K562 treated with DMSO at 1 percent for 24 hours (cell line): Measurements from ENCODE around the gene AMMECR1L. TPM values are rescaled to one million over a fixed set of nuclear protein-coding genes. Genes with fewer than 3 reads are reported as not detected.

Source experiments
- total RNA-seq: library from RNA; unstranded; fragments of 300-600 nt; gene quantifications from 2 replicates; pipeline ENCODE4 v1.2.3, GENCODE V29; 2022; ENCODE audit warnings: low read depth; ENCODE audit not compliant: insufficient read depth

Gene AMMECR1L
- 6.0 and 8.0 TPM in 2 replicates for total RNA-seq

DNA sequence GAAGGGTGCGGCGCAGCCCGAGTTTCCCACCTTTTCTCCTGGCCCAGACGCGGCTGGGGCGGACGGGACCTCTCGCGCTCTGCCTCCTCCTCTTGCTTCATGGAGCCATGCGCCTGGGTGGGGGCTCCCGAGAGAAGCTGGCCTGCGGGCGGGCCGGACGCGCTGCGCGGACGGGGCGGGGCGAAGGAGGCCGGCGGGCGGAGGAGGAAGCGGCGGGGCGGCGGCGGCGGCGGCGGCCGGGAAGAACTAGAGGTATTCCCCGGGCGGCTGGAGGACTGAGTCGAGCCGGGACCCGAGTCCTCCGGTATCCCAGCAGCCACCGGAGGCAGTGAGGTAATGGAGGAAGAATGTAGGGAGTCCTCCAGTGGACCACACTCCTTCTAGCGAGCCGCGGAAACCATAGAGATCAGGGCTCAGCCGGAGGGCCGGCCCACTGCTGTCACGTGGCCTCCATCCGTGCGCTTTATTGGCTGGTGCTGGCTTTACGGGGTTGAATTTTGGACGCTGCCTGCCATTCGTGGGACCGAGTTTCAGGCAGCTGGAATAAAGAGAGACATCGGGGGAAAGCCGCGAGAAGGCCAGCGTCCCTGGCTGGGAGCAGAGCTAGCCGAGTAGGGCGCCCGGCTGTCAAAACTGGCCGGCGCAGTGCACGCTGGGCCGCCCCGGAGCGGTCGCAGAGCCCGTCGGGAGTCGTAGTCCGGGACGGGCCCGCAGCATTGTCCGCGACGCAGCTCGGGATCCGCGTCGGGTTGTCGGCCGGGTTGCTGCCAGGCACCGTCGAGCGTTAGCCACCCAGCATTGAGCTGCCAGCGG is at the start of gene AMMECR1L:
Gene AMMECR1L, minus strand, starts transcription at position 177 of the 813 bp plus-strand sequence. CDS start 11,722 bp downstream, outside the sequence.

Other genes starting within 250 kb of the AMMECR1L start
- not detected in 2 replicates for gene GPR17, start 239.8 kb downstream of the AMMECR1L start, total RNA-seq
- not detected in 2 replicates for gene LIMS2, start 210.4 kb downstream of the AMMECR1L start, total RNA-seq
- gene SFT2D3, start 184.5 kb downstream of the AMMECR1L start, total RNA-seq: 14.0 and 16.1 TPM in 2 replicates
- 15.2 and 17.0 TPM in 2 replicates for gene WDR33, start 74.8 kb downstream of the AMMECR1L start, total RNA-seq
- 22.3 and 22.8 TPM in 2 replicates for gene POLR2D, start 27.8 kb downstream of the AMMECR1L start, total RNA-seq
- gene SAP130, start 142.1 kb upstream of the AMMECR1L start, total RNA-seq: 28.3 and 33.0 TPM in 2 replicates
- 13.1 and 17.7 TPM in 2 replicates for gene UGGT1, start 205.2 kb upstream of the AMMECR1L start, total RNA-seq